Left colon (tissue), 2 donors: ENCODE results near the gene BPIFB3. TPM values are rescaled to one million over a fixed set of nuclear protein-coding genes. Genes with fewer than 3 reads are reported as not detected.

Experiments used
- ATAC-seq: fragments of 200-7000 bp; cut with Tn5 transposase; one replicate; pipeline ENCODE4 v1.9.1; 2020; ENCODE audit warnings: mild to moderate bottlenecking, moderate library complexity
- DNase-seq, 2 donors: peaks; one replicate each; pipeline ENCODE4 v3.0.0-alpha.2; 2020
- intact Hi-C, 2 donors: fragments of 100-400 bp; cut with DNase I in 1 of 2; cut with micrococcal nuclease in 1 of 2; formaldehyde crosslinking; loops; one replicate each; pipeline versions ENCODE4 v1.11.2 to v1.14.0; 2022; cut with DNase I, micrococcal nuclease
- total RNA-seq, 2 donors: library from RNA; stranded (reverse); fragmentation: NEBNext Ultra II Directional; extraction: Animal tissue kit (Norgen Biotek cat#: 25700); gene quantifications; one replicate each; pipeline ENCODE4 v1.2.1, GENCODE V29; 2021
- donor health status: DM: no; HTN: no; CAD: no.
- donor health status: DM: yes; HTN: yes; CAD: no.

BPIFB3 gene
- total RNA-seq, 2 donors from 2014 or later = not detected

- no peak for ATAC-seq
- intact Hi-C loops = no loop called here
- no peak for DNase-seq
These were observed 39.2 kb upstream of the BPIFB3 start for GRCh38 chr20:33014336-33015113.

DNA sequence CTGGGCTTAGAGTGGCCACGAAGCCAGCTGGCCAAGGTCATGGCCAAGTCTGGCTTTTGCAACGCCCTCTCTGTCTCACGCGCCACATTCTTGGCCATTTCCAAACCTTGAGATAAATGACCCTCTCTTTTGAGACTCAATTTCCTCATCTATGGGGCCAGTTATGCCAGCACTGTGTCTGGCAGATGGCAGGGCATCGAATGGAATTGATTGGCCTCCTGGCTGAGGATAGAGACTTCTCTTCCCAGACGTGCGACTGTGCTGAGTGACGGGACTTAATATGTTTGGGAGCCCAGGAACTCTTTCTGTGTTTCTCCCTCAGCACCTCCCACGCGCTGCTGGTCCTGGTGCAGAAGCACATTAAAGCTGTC lies 38.6 kb upstream of the BPIFB3 start:
- no peak for ATAC-seq
- intact Hi-C loops = no loop called here
- DNase-seq = no peak

- no peak for DNase-seq
- ATAC-seq = no peak
- intact Hi-C loops = no loop called here
These were observed 37.8 kb upstream of the BPIFB3 start for GRCh38 chr20:33015700-33016580.

DNA sequence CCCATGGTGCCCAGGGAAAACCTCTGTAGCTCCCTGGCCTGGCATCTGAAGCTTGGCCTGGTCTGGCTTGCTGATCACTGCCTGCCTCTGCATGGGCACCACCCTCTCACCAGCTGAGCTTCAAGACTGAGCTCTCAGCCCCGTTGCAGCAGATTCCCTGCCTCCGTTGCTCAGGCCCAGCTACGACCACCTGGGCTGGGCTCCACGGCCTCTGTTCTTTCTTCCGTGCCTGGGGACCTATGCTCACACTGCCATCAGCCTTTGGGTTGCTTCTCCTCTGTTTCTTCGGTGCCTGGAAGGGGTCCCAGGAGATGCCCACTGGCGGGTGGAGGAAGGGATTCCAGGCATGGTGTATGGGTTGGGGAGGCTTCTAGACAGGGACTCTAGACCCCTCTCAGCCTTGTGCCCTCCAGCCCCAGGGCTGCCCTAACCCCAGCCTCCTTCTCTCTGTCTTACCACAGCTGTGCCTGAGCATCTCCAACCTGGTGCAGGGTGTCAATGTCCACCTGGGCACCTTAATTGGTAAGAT lies 37.1 kb upstream of the BPIFB3 start:
- no peak for DNase-seq
- ATAC-seq = no peak
- intact Hi-C loops = no loop called here

DNA sequence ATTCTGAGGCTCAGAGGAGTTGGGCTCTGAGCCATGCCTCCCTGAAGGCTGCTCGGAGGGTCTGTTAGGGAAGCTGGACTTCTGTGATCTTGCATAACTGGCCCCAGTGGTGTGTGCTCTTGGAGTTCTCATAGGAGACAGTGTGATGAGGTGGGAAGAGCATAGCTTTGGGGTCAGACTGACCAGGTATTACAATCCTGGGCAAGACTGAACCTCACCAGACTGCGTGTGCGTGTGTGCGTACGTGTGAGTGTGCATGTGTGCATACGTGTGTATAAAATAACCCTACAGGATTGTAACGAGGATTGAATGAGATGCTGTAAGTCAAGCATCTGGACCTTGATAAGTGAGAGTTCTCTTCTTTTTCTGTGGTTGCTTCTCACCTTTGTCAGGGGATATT lies 36.2 kb upstream of the BPIFB3 start:
- intact Hi-C loops = no loop called here
- DNase-seq (no peak), ATAC-seq (no peak)

DNA sequence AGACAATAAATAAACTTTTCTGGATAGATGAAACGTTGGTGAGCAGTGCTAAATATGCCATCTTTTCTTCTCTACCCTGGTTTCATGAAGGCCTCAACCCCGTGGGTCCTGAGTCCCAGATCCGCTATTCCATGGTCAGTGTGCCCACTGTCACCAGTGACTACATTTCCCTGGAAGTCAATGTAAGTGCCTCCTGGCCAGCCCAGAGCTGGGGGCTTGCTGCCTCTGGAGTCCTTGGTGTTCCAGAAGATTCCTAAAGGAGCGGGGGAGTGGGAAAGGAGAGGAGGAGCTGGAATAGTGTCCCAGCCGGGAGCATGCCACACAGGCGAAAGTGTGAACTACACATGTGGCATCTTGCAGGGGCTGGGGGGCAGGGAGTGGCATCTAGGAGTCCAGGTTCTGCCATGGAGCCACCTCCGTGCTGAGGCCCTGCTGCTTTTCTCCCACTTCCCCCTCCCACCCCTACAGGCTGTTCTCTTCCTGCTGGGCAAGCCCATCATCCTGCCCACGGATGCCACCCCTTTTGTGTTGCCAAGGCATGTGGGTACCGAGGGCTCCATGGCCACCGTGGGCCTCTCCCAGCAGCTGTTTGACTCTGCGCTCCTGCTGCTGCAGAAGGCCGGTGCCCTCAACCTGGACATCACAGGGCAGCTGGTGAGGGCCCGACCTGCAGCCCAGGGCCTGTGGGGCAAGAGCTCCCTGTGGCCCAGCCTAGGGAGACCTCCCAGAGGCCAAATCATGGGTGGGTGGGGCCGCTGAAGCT lies 35.4 kb upstream of the BPIFB3 start:
- no peak for ATAC-seq
- intact Hi-C loops = no loop called here
- no peak for DNase-seq

DNA sequence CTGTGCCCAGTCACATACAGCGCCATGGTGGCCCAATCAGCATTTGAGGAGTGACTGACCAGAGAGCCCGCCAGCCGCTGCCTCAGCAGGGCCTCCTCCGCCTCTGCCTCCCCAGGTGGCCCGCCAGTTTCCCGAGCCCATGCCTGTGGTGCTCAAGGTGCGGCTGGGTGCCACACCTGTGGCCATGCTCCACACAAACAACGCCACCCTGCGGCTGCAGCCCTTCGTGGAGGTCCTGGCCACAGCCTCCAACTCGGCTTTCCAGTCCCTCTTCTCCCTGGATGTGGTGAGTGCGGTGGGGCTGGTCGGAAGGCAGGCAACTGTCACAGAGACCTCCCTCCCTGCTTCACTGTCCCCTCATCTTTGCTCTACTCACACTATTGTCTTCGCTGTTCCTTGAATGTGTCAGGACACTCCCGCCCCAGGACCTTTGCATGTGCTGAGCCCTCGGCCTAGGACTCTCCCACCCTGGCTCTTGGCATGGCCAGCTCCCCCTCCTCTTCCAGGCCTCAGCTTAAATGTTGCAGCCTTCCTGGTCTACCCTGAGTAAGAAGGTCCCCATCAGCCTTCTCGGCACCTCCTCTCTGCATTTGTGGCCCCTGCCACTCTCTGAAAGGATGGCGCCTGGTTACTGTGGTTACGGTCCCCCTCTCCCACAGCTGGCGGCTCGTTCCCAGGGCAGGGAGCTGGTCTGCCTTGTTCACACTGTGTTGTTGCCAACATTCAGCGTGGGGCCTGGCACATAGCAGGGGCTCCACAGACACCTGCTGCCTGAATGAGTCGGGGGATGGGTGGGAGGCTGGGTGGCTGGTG lies 34.0 kb upstream of the BPIFB3 start:
- no peak for ATAC-seq
- intact Hi-C loops = no loop called here
- no peak for DNase-seq

- intact Hi-C loops = no loop called here
- ATAC-seq (no peak), DNase-seq (no peak)
These were observed 33.2 kb upstream of the BPIFB3 start for GRCh38 chr20:33020278-33021161.

- no peak for ATAC-seq
- DNase-seq = no peak
- intact Hi-C loops = no loop called here
These were observed 31.8 kb upstream of the BPIFB3 start for GRCh38 chr20:33021879-33022278.

DNA sequence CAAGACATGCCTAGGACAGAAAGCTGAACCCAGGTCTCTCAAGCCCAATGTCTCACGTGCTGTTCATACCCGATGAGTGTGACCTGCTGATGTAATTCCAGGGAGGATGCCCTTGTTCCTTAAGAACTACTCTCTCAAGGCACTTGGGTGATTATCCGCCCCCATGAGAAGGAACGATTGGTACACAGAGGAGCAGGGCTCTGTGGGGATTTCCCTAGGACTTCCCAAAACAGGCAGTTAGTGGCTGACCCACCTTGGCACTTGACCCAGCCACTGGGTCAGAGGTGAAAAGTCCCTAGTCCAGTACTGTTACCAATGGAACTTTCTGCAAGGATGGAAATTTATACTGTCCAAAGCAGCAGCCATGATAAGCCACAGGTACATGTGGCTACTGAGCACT lies 31.4 kb upstream of the BPIFB3 start:
- ATAC-seq = no peak
- no peak for DNase-seq
- intact Hi-C loops = no loop called here

DNA sequence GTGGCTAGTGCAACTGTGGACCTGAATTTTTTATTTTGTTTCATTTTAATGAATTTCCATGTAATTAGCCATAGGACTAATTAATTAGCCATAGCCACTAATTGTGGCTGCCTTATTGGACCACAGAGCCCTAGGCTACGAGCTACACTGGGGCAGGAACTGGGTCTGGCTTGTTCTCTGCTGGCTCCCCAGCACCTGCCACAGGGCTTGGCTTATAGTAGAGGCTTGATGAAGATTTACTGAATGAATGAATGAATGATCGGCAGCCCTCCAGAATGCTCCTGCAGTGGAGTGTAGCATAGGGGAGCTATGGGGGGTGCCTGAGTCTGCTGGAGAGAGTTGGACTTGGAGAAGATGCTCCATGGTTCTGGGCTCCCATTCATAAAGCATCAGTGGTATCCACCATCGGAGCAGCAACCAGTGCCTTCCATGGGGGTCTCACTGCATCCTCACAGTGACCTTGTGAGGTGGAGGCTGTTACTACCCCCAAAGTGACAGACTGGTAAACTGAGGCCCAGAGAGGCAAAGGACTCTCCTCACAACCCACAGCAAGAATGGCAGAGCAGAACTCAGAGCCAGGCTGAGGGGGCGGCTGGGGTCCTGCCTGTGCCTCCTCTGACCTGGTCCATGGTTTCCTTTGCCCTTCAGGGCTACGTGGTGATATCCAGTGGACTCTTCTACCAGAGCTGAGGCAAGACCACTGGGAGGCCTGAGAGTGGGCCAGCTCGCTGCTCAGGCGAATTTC lies 30.8 kb upstream of the BPIFB3 start:
- DNase-seq = no peak
- ATAC-seq = no peak
- intact Hi-C loops = no loop called here

DNA sequence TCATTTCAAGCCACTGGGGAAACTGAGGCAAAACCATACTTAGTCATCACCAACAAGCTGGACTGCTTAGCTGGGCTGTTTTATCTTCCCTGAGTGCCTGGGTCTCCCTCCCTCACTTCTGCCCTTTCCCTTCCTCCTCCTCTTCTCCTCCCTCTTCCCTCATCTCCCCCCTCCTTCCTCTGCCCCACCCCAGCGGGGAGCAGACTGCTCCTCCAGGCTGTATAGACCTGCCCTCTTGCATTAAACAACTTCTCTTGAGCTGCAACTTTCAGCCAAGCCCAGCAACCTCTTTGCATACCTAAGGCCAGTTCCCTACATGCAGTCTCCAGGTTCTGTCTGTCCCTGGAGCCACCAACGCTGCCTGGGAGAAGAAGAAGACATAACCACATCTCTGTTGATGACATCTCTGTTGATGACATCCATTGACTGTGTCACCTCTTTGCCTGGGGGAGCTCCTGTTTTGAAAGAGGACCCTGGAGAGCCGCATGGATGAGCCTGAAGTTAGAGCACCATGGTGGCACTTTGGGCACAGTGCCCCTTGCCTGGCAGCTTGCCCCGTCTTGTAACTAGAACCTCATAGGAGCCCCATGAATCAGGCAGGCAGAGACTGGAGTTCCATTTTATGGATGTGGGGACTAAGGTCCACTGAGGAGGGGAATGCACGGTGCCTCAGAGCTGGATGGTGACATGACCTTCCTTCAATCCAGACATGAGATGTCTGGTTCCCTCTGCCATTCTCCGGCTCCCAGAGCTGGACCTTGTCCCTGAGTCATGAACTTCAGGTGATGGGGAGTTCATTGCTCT lies 30.1 kb upstream of the BPIFB3 start:
- intact Hi-C loops = no loop called here
- DNase-seq = no peak
- ATAC-seq = no peak

DNA sequence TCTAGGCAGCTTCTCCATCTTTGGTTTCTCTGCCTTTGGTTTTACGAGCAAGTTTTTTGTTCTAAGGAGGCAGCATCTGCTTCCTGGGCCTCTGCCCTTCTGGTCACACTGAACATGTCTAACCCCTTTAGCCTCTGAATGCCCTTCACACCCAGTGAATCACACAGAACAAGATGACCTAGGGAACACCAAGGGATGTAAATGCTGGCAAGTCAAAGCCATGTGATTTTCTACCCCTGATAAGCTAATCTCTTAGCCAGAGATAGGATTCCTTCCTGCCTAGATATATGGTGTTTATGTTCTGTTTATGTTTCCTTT lies 29.5 kb upstream of the BPIFB3 start:
- DNase-seq = no peak
- ATAC-seq = no peak
- intact Hi-C loops = no loop called here

DNA sequence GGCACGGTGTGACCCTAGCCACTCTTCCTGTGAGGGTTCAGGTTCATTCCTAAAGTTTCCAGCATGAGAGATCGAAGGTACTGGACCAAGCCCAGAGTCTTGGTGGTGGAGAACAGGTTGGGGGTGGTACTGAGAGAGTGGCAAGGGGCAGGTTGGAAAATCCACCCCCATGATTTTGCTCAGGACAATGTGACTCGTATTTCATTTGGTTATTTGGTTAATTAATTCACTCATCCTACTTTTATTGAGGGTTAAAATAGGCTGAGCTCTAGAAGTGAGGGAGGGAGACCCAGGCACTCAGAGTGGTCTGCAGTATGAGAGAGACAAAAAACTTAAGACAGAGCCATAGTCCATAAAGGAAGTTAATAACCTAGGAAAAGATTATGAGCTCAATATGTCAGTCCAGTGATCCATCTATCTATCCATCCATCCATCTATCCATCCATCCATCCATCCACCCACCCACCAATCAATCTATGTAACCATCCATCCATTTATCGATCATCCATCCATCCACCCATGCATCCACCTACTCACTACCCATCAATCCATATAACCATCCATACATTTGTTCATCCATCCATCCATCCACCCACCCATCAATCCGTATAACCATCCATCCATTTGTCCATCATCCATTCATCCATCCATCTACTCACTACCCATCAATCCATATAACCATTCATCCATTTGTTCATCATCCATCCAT lies 28.9 kb upstream of the BPIFB3 start:
- DNase-seq = no peak
- intact Hi-C loops = no loop called here
- ATAC-seq = no peak

DNA sequence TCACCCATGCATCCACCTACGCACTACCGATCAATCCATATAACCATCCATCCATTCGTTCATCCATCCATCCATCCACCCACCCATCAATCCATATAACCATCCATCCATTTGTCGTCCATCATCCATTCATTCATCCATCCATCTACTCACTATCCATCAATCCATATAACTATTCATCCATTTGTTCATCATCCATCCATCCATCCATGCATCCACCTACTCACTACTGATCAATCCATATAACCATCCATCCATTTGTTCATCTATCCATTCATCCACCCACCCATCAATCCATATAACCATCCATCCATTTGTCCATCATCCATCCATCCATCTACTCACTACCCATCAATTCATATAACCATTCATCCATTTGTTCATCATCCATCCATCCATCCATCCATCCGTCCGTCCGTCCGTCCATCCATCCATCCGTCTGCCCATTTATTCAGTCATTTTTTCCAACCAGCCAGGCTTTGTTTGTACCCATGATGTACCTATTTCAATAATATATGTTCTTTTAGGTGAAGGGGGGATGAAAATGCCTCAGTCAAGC lies 28.3 kb upstream of the BPIFB3 start:
- intact Hi-C loops = no loop called here
- DNase-seq = no peak
- no peak for ATAC-seq
